GM18951 (cell line): ENCODE data around the gene AP2B1.
"Not testable (repeated sequence)": the region's sequence is repeated elsewhere in the genome, so short reads cannot be mapped to it uniquely, and the experiment has no call there.

Experiments used
- POLR2A ChIP-seq: IDR thresholded peaks from 4 replicates; pipeline ENCODE4 v1.6.1; 2011; ENCODE audit warnings: mild to moderate bottlenecking; ENCODE audit not compliant: insufficient read length, insufficient read depth; ENCODE audit errors: extremely low read depth
- in situ Hi-C: fragments of 300-500 bp; cut with MboI; formaldehyde crosslinking; loops from one replicate; pipeline ENCODE4 v1.12.0; 2022; ENCODE audit warnings: low sequenced_read_pairs, mixed read lengths, inconsistent platforms; ENCODE audit not compliant: unreplicated experiment

The AP2B1 gene

GRCh38 chr17:35674552-35674951 is 87.4 kb downstream of the AP2B1 start:
- no peak for TF ChIP-seq POLR2A
- in situ Hi-C loops, result no loop called here

GRCh38 chr17:35676441-35676840 is 89.3 kb downstream of the AP2B1 start:
- in situ Hi-C loops, result no loop called here
- TF ChIP-seq POLR2A, result no peak

- TF ChIP-seq POLR2A, result no peak
- in situ Hi-C loops, result no loop called here
Observed at GRCh38 chr17:35679007-35679682, 92.0 kb downstream of the AP2B1 start.

GRCh38 chr17:35683591-35683990 is 96.5 kb downstream of the AP2B1 start:
- in situ Hi-C loops, result no loop called here
- no peak for TF ChIP-seq POLR2A

- no peak for TF ChIP-seq POLR2A
- in situ Hi-C loops, result no loop called here
Observed at GRCh38 chr17:35684055-35684802, 97.1 kb downstream of the AP2B1 start.

- in situ Hi-C loops, result no loop called here
- no peak for TF ChIP-seq POLR2A
Observed at GRCh38 chr17:35692512-35693210, 105.5 kb downstream of the AP2B1 start.

- TF ChIP-seq POLR2A, result no peak
- in situ Hi-C loops, result no loop called here
Observed at GRCh38 chr17:35693662-35694061, 106.5 kb downstream of the AP2B1 start.

- in situ Hi-C loops, result no loop called here
- no peak for TF ChIP-seq POLR2A
Observed at GRCh38 chr17:35694906-35695305, 107.8 kb downstream of the AP2B1 start.

- in situ Hi-C loops, result no loop called here
- TF ChIP-seq POLR2A, result no peak
Observed at GRCh38 chr17:35695613-35696012, 108.5 kb downstream of the AP2B1 start.

- in situ Hi-C loops, result no loop called here
Observed at GRCh38 chr17:35698800-35699199, 111.7 kb downstream of the AP2B1 start.

GRCh38 chr17:35700150-35700549 is 113.0 kb downstream of the AP2B1 start:
- TF ChIP-seq POLR2A, result no peak
- in situ Hi-C loops, result no loop called here

More at GRCh38 chr17:35698800-35699199, 111.7 kb downstream of the AP2B1 start:
- no peak for TF ChIP-seq POLR2A

GRCh38 chr17:35701491-35701890 is 114.4 kb downstream of the AP2B1 start:
- in situ Hi-C loops, result no loop called here
- no peak for TF ChIP-seq POLR2A

- in situ Hi-C loops, result not testable (repeated sequence)
Observed at GRCh38 chr17:35703308-35703707, 116.2 kb downstream of the AP2B1 start.

- in situ Hi-C loops, result no loop called here
Observed at GRCh38 chr17:35705230-35705629, 118.1 kb downstream of the AP2B1 start.

More at GRCh38 chr17:35705230-35705629, 118.1 kb downstream of the AP2B1 start:
- no peak for TF ChIP-seq POLR2A
